GM19238 (cell line): ENCODE data around the gene RBM20.

Source experiments
- DNase-seq: peaks from one replicate; pipeline ENCODE4 v3.0.0; 2011; ENCODE audit warnings: low spot score; ENCODE audit not compliant: insufficient read length

The RBM20 gene

DNA sequence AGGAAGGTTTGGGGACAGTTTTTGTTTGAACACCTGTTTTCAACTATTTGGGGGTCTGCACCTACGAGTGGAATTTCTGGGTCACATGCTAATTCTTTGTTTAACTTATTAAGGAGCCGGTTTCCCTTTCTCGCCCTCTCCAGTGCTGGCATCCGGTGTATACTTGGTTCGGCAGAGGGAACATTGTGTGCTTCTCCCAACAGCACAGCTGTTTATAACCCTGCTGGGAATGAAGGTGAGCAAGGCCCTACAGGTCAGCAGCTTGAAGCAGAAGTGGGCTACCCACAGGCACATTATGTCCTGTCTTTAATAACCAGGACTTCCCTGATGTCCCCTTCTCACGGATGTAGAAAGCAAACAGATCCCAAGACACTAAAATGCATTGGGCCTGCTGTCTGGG, 140.1 kb downstream of the RBM20 start:
- no peak for DNase-seq

DNA sequence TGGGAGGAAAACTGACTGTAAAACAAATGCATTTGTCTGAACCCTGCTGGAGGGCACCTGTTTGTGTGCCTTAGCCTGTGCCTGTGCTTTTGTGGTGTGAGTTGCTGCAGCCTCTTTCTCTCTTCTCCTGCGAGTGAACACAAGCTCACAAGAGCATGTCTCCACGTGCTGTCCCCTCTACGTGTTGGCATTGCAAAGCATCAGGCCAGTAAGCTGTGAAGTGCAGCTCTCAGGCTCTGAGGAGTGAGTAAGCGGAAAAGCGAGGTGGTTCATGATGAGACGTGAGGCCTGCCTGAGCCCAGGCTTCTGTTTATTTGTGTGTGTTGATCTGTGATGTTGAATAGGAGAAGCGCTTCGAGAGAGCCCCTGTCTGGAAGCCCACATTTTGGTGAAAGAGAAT, 142.0 kb downstream of the RBM20 start:
- DNase-seq: no peak

DNA sequence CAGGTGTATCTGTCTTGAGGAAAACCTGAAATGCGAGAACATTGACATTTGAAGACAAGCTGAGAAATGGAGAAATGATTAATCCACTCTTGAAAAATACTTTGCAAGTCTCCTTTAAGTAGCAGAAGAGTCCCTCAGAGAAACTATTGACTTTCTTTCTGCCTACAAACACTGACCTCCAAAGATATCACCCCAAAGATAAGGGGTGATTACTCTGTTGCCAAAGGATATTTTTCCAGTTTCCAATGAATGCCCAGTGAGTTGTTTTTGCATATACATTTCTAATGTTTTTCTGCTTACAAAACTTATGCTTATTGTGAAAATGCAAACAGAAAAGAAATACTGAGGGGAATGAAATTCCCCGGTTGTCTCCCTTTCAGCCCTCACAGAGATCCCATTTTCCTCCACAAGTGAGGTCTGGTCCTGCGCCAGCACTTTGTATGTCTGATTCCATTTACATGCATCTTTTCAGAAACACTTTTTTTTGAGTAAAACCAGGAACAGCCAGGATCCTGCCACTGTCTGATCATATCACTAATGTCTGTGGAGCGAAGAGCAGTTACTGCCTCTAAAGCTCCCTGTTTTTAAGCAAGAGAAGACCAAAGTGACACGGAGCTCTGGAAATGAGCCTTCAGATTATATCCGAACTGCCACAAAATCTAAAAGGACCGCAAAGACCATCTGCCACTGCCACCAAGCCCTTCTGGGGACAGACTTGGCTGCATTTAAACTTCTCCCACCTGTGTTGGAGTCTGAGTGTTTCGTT, 144.7 kb downstream of the RBM20 start:
- DNase-seq: no peak

DNA sequence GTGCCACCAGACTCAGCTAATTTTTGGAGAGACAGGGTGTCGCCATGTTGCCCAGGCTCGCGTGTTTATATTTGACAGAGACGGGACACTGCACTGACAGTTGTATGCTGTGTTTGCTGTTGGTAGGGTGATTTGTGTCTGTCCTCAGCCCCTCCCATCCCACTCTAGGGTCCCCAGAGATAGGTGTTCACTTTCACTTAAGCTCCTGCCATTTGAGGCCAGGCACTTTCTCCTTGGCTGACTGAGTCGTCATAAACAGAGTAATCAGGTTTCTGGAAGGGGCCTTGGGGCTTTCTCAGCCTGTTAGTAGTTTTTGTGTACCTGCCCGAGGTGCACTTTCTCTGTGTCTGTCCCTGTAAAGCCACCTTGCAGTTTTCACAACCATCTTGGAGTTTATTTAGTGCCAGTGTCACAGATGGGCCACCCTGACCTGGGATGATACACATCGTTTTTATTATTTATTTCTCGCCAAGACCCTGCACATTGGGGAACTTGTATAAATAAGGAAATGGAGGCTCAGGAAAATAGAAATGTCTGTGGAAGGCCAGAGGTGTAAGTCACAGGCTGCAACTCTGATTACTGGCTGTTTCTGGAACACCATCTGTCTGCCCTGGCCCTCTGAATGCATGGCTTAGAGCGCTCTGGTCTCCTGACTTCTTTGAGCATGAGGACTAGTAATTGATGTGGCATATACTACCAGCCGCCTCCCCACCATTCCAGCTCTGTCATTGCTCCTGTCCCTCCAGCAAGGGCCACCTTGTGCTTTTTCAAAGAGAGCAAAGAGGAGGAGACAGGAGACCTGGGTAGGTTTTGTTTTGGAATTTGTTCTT, 145.7 kb downstream of the RBM20 start:
- DNase-seq: no peak

DNA sequence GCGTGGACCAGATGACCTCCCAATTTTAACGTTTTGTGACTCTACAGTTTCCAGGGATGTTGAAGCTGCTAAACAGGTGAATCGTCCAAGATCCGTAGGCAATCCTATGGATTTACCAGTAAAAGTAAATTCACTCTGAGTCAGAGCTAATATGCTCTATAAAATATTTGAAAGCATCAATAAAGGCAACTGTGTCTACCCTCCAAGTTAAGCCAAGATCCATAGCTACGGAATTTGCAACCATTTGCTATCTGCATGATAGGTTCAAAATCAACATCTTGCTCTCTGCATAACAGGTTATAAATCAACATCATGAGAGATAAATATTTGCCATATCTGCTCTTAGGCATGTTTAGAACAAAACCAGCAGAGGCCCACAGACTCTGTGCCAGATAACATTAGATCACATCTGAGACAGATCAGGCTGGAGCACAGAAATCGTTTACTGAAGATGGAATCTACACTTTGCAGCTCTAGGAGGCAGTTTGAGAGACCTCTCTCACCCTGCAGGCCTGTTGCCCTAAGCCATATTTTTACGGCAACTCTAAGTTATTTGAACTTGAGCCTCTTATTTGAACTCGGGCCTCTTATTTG, 146.9 kb downstream of the RBM20 start:
- DNase-seq: no peak

DNA sequence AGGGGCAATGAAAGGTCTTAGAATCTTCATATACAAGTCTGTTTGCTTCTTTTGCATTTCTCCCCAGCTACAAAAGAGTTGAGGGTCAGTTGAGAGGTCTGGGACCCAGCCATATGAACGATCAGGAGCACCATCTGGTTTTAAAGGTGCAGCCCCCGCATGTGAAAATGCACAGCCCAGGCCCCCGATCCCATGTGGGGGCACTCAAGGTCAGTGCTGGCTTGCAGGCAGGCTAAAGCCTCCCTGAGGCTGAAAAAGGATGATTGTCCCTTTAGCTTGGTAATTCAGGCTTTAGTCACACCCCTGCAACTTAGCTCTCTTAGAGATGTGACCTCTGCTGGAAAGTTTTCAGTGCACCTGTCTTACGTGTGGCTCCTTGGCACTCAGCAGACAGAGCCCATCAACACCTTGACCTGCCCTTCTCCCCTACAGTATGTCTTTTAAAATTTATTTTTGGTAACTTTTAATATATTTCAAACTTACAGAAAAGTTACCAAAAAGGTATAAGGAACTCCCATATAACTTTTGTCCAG, 147.5 kb downstream of the RBM20 start:
- no peak for DNase-seq

DNA sequence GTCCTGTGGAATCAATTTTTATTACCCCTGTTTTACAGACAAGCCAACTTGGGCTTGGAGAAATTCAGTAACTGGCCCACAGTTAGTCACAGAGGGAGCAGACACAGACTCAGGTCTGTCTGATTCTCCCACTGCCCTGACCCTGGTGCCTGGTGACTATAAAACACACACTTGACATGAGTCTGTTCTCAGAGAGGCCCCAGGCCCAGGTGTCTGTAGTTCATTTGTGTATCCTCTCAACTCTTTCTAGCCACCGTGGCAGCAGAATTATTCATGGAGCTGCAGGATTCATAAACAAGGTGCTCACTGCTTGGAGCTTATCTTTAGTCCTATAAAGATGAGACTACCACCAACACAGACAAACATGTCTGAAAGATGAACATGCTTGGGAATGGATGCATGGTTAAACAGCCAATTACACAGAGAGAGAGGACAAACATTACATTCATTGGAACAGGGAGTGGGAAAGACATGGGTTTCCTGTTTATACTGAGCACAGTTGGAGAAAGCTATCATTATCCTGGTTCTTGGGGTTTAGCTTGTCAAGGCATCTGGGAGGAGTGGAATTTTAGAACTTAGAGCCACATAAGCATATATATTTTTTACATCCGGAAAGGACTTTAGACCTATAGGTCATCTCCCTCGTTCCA, 148.5 kb downstream of the RBM20 start:
- DNase-seq: no peak

DNA sequence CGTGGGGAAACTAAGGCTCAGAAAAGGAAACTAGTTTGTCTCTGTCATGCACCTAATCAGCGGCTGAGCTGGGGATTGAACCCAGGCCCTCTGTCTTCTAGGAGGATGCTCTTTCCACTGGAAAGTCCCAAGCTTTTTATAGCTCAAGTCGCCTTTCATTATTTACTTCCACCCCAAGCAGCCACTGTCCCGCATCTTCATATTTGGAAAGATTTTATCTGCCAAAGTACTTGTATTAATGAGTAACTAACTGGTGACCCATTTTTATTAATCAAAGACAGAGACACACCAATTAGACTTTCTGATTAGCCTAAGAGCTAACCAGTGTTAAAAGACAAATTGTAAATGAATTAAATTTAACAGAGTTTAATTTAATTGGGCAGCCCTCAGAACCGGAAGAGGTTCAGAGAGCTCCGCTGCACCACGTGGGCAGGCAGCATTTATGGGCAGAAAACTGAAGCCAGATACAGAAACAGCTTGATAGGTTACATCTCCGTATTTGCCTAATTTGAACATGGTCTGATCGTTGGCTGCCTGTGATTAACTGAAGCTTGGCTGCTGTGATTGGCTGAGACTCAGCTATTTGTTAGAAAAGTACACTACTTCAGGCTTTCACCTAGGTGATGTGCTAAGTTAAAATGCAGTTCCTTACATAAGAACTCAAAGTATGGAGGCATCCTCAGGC, 149.1 kb downstream of the RBM20 start:
- DNase-seq: no peak

DNA sequence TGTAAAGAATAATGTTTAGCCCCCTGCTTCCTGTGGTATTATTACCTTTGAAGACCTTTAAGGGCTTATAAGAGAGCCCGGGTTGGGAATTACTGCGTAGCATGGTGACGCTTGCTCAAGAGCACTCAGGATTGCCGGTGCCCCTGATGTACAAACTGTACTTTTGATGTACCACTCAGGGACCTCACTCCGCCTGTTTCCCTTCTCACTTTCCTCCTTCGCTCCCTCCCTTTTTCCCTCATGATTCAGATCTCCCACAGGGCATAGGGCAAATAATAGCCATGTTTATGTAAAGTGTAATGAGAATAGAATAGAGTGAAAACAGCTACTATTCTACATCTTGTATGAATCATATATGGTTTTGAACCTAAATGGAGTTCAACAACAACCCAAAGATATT, 149.8 kb downstream of the RBM20 start:
- no peak for DNase-seq

DNA sequence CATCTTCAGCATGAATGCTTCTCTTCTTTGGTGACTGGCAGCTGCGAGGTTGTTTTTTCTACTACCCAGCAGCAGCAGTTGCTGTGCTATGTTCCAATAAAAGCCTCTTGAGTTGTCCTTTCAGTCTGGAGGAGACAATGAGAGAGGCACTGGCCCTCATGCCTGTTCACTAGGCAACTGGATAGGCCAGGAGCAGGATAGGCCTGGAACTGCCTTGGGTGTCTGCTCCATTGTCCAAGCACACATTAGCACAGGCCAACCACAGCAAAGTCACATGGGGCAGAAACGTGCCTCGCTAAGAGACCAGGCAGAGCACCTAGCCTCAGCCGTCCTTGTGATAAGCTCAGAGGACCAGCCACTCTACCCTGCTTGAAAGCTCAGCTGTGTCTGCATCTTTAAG, 150.7 kb downstream of the RBM20 start:
- DNase-seq: no peak

DNA sequence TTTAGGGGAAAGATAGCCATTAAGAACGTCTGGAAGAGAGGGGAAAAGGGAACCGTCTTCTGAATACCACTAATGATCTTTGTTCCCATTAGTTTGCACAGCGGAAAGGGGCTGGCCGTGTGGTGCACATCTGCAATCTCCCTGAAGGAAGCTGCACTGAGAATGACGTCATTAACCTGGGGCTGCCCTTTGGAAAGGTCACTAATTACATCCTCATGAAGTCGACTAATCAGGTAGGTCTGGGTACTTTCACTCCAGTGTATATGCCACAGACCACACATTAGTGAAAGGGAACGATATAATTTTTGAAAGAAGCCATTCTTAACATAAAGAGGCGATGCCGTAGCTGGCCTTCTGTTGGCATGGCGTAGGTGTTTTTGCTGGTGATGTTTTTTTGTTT, 153.3 kb downstream of the RBM20 start:
- DNase-seq: no peak

DNA sequence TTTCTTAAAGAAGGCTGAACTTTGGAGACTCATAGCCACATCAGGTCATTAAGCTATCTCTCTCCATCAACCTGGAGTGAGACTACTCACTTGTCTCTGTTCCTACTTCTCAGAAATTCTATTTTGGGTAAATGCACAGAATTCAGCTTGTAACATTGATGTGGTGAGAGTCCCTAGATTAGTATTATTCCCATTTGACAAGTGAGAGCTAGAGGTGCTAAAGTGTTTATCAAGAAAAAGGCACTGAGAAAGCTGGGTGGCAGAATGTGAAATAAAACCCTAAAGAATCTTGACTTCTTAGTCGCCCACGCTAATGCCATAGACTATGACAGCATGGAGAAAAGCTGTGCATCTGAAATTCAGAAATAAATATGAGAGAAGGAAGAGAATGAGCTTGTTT, 154.2 kb downstream of the RBM20 start:
- no peak for DNase-seq

DNA sequence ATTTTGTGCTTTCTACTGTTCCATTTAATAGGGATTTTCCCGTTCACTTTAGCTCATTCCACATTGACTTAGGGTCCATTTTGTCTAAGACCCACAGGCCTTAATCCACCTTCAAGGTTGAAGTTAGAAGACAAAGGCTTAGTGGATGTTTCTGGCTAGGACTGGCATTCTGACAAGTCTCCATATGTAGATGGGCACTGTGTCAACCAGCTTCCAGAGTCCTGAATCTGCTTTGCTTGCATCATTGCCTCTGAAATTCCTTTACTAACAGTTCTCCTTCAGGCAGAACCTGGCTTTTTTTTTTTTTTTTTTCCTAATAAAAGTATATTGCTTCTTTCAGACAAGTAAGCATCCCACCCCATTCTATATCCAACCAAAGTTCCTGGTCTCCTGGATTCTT, 158.0 kb downstream of the RBM20 start:
- DNase-seq: no peak

DNA sequence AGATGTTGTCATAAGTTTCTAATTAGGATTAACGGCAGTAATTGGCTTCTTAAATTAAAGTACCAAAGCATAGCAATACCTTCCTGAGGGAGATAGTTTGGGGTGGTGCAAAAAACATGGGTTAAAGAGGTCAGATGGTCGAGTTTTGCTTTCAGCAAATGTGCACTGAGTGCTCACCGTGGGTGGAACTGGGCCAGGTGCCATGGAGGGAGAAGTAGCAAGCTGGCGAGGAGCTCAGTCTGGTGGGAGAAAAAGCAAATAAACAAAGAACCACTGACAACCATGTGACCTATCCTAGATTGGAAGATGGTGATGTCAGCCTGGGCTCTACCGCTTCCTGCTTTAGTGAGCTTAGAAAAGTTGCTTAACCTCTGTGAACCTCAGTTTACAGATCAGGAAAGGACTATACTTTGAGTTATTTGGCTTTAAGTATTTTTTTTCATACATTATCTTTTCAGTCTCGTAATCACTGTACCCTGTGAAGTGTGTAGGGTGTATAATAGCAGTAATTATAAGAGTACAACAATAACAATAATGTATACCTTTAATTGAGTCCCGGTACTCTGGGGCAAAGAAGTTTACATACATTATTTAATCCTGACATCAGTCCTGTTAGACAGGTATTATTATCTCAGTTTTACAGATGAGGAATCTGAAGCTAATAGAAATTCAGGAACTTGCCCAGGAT, 158.6 kb downstream of the RBM20 start:
- DNase-seq: peak; percentile 19

DNA sequence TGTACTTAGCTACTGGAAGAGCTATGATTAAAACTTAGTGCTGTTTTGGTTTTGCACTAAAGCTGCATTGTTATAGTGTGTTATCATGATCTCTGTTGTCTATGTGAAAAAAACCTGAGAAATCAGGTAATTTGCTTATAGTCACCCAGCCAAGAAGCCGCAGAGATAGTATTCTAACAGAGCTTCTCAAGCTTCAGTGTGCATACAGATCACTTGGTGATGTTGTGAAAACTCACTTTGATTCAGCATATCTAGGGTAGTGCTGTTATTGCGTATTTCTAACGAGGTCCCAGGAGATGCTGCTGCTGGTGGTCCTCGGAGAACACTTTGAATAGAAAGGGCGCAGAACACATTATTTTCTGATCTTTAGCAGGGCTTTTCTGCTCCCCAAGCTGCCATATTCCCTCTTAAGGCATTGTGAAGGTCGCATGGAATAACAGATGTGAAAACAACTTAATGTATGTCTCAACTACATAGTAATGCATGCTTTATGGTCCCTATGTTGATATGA, 159.2 kb downstream of the RBM20 start:
- DNase-seq: no peak

DNA sequence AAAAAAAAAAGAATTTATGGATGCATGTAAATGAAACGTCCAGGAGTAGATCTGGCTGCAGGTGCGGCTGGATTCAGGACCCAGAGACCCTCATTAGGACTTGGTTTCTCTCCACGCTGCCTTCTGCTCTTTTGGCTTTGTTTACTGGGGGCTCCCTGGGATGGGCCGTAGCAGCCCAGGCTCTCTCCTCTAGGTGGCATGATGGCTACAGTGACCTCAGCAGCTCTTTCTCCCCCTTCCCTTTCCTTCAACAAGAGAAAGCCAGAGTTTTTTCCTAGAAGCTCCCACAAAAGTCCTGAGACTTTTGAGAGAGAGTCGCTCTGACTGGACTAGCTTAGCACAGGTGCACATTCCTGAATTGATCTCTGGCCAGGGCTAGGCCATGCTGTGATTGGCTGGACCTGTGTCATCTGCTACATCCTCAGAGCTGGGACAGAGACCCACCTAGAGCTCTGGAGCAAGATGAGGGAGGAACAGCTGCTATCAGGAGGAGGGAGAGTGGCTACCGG, 159.7 kb downstream of the RBM20 start:
- peak; percentile 60 for DNase-seq

DNA sequence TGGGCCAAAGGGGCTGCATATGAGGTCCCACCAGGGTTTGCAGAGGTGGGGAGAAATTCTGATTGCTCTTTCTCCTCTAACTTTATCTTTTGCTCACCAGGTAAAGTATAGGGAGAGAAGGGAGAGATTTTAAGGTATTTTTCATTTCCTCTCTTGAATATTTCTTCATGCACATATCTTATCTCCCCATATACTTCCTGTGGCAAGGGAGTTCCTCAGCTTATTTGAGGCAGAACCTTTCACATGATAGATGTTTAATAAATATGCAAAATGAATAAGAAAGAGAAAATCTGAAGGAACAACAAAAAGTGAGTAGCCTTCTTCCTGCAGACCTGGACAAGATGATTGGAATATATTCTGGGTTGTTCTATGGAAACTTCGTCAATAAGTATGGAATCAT, 160.2 kb downstream of the RBM20 start:
- DNase-seq: no peak

DNA sequence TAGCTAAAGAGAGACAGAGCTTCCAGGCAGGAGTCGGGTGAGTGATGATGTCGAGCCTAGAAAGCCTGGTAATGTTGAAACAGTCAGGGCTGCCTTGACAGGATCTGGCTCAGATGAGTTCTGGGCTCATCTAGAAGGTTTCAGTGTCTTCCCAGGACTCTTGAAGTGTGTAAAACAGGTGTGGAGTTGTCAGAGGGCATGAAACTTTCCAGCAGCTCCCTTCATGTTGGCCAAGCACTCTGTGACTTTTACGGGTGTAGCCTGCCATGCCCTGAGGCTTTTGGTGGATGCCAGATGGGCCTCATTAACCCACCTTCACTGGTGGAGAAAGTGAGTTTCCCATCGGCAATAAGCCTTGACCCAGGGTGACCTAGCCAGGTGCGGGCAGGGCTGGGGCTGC, 161.2 kb downstream of the RBM20 start:
- DNase-seq: no peak

DNA sequence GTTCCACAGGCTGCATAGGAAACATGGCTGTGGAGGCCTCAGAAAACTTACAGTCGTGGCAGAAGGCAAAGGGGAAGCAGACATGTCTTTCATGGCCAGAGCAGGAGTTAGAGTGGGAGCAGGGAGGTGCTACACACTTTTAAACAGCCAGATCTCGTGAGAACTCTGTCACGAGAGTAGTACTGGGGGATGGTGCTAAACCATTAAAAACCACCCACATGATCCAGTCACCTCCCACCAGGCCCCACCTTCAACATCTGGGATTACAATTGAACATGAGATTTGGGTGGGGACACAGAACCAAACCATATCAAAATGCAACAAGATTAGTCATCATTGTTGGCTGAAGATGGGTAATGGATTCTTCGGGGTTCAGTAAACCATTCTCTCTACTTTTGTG, 162.2 kb downstream of the RBM20 start:
- DNase-seq: no peak

DNA sequence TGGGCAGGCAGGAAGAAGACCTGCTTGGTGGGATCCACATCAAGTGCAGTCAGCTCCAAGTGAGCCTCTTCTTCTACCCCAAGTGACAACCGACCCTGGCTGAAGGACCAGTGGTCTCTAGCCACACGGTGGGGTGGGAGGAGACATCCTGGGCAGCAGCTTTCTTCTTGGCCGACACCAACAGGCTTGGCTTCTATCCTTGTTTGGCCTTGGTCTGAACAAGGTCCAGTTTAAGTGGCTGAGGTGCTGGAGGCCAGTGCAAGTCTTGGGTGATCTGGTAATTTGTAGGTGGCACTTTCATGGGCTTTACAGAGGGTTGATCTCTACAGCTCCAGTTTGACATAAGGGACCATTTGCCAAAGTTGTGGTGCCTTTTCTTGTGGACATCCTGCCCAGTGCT, 164.0 kb downstream of the RBM20 start:
- no peak for DNase-seq
